HepG2 (cell line): ENCODE data around the gene INO80B. TPM values are rescaled to one million over a fixed set of nuclear protein-coding genes. Genes with fewer than 3 reads are reported as not detected.

ENCODE experiments used
- ARID3A ChIP-seq: IDR thresholded peaks from 2 replicates; pipeline ENCODE4 v1.6.1; 2012; ENCODE audit warnings: low read depth, low read length, improper control_type of control experiment
- DNMT1 ChIP-seq: sonication (generic); formaldehyde crosslinking; IDR thresholded peaks from 2 replicates; pipeline ENCODE4 v1.5.1; 2020; ENCODE audit warnings: mild to moderate bottlenecking, missing genetic modification reagents
- FOXM1 ChIP-seq: sonication (generic); formaldehyde crosslinking; IDR thresholded peaks from 2 replicates; pipeline ENCODE4 v1.5.0; 2020; ENCODE audit warnings: missing genetic modification reagents
- HMGA1 ChIP-seq: sonication (generic); formaldehyde crosslinking; conservative IDR thresholded peaks from 2 replicates; pipeline ENCODE4 v1.4.0; 2020; ENCODE audit warnings: missing genetic modification reagents
- HOXA3 ChIP-seq: sonication (generic); formaldehyde crosslinking; IDR thresholded peaks from 2 replicates; pipeline ENCODE4 v1.5.0; 2020; ENCODE audit warnings: missing genetic modification reagents
- MLX ChIP-seq: IDR thresholded peaks from 2 replicates; pipeline ENCODE4 v1.6.1; 2016
- MYC ChIP-seq: sonication (generic); formaldehyde crosslinking; IDR thresholded peaks from 2 replicates; pipeline ENCODE4 v1.9.0; 2021; ENCODE audit warnings: missing genetic modification reagents, borderline replicate concordance
- MZF1 ChIP-seq: sonication (generic); formaldehyde crosslinking; IDR thresholded peaks from 2 replicates; pipeline ENCODE4 v1.8.1; 2023; ENCODE audit warnings: mild to moderate bottlenecking, missing genetic modification reagents, borderline replicate concordance
- NFKBIZ ChIP-seq: IDR thresholded peaks from 2 replicates; pipeline ENCODE4 v1.6.1; 2018; ENCODE audit warnings: missing genetic modification reagents, missing compliant biosample characterization
- PTBP1 ChIP-seq: fragments of 200-400 bp; formaldehyde crosslinking; IDR thresholded peaks from 2 replicates; pipeline ENCODE4 v1.6.1; 2018; ENCODE audit warnings: low read length, low read depth; ENCODE audit not compliant: poor library complexity, severe bottlenecking
- RAD51 ChIP-seq: fragments of 450-650 bp; IDR thresholded peaks from 2 replicates; pipeline ENCODE4 v1.6.1; 2016; ENCODE audit warnings: borderline replicate concordance
- SOX6 ChIP-seq, 2 experiments: fragments of 450-650 bp in 1 of 2; sonication (generic) in 1 of 2; formaldehyde crosslinking in 1 of 2; IDR thresholded peaks; 2 replicates each; pipeline versions ENCODE4 v1.4.0 to v1.6.1; 2017 to 2020; ENCODE audit warnings: antibody characterized with exemption in 1 of 2, mild to moderate bottlenecking in 1 of 2, missing genetic modification reagents in 1 of 2
- TCF7 ChIP-seq: sonication (generic); IDR thresholded peaks from 2 replicates; pipeline ENCODE4 v1.6.1; 2016; ENCODE audit warnings: antibody characterized with exemption, low read depth
- TP53 ChIP-seq: sonication (generic); formaldehyde crosslinking; conservative IDR thresholded peaks from 2 replicates; pipeline ENCODE4 v1.4.0; 2020; ENCODE audit warnings: missing genetic modification reagents
- XBP1 ChIP-seq: sonication (generic); formaldehyde crosslinking; IDR thresholded peaks from 2 replicates; pipeline ENCODE4 v1.5.0; 2020; ENCODE audit warnings: missing genetic modification reagents
- ZBTB8A ChIP-seq: sonication (generic); formaldehyde crosslinking; IDR thresholded peaks from 2 replicates; pipeline ENCODE4 v1.4.0; 2020; ENCODE audit warnings: mild to moderate bottlenecking, low read depth, missing genetic modification reagents, borderline replicate concordance
- ZC3H4 ChIP-seq: sonication (generic); formaldehyde crosslinking; IDR thresholded peaks from 2 replicates; pipeline ENCODE4 v1.4.0; 2020; ENCODE audit warnings: missing genetic modification reagents, borderline replicate concordance
- ZNF367 ChIP-seq: sonication (generic); formaldehyde crosslinking; IDR thresholded peaks from 2 replicates; pipeline ENCODE4 v1.4.0; 2020; ENCODE audit warnings: missing genetic modification reagents, borderline replicate concordance
- ZNF570 ChIP-seq: sonication (generic); formaldehyde crosslinking; IDR thresholded peaks from 2 replicates; pipeline ENCODE4 v1.4.0; 2020; ENCODE audit warnings: mild to moderate bottlenecking, missing genetic modification reagents, borderline replicate concordance
- ZNF7 ChIP-seq: IDR thresholded peaks from 2 replicates; pipeline ENCODE4 v1.6.1; 2016; ENCODE audit warnings: missing biosample characterization, missing genetic modification reagents
- ZNF780A ChIP-seq: sonication (generic); formaldehyde crosslinking; IDR thresholded peaks from 2 replicates; pipeline ENCODE4 v1.8.0; 2022; ENCODE audit warnings: mild to moderate bottlenecking, missing genetic modification reagents, moderate library complexity
- ZNF782 ChIP-seq: sonication (generic); formaldehyde crosslinking; IDR thresholded peaks from 2 replicates; pipeline ENCODE4 v1.4.0; 2020; ENCODE audit warnings: missing genetic modification reagents, mild to moderate bottlenecking, borderline replicate concordance
- polyA plus RNA-seq, 8 experiments: library from polyadenylated mRNA; depleted of rRNA in 3 of 8; stranded (reverse) in 7 of 8; unstranded in 1 of 8; fragments of >200 nt; fragmentation: Illumina TruSeq in 4 of 8; extraction: Trizol in 4 of 8; gene quantifications; 2 replicates each; pipeline versions ENCODE4 v1.2.1 to v1.2.3, GENCODE V29; 2011 to 2016; ENCODE audit warnings: low read depth in 4 of 8, missing spikeins in 1 of 8, mixed read lengths in 1 of 8; ENCODE audit not compliant: insufficient read depth in 1 of 8
- total RNA-seq, 5 experiments: library from RNA; depleted of rRNA; stranded (reverse); fragments of >200 nt; fragmentation: Illumina TruSeq; extraction: Trizol; gene quantifications; 2 replicates each; pipeline ENCODE4 v1.2.3, GENCODE V29; 2016; ENCODE audit warnings: low read depth in 1 of 5
- TF ChIP-seq, protein P1 (sequence below): sonication (generic); formaldehyde crosslinking; IDR thresholded peaks from 2 replicates; pipeline ENCODE4 v1.5.1; 2020; ENCODE audit warnings: mild to moderate bottlenecking, missing genetic modification reagents, moderate library complexity
- TF ChIP-seq, protein P2 (sequence below): sonication (generic); formaldehyde crosslinking; IDR thresholded peaks from 2 replicates; pipeline ENCODE4 v1.4.0; 2020; ENCODE audit warnings: low read depth, missing genetic modification reagents

The INO80B gene
- total and polyA plus RNA-seq, 2 of the 13 experiments (the other 11 are each of a cell fraction or from before 2014, with no cell fraction given), result 6.2 to 14.5 TPM

- no peak for TF ChIP-seq MLX (CRISPR knock-in tag)
- TF ChIP-seq RAD51, result no peak
- no peak for TF ChIP-seq HMGA1
- no peak for TF ChIP-seq ZNF367 (CRISPR knock-in tag)
- no peak for TF ChIP-seq ZC3H4 (CRISPR knock-in tag)
- no peak for TF ChIP-seq SOX6 (IDR thresholded peaks at IDR 0.05)
- peak; percentile 48; the same call in 1 of the 2 replicates for TF ChIP-seq SOX6 (CRISPR knock-in tag; IDR thresholded peaks at IDR 0.05)
- TF ChIP-seq ZNF7 (CRISPR knock-in tag), result no peak
- no peak for TF ChIP-seq MZF1 (CRISPR knock-in tag)
- peak; percentile 54; the same call in 1 of the 2 replicates for TF ChIP-seq HOXA3
- TF ChIP-seq DNMT1 (CRISPR knock-in tag), result no peak
- TF ChIP-seq, protein P1, sequence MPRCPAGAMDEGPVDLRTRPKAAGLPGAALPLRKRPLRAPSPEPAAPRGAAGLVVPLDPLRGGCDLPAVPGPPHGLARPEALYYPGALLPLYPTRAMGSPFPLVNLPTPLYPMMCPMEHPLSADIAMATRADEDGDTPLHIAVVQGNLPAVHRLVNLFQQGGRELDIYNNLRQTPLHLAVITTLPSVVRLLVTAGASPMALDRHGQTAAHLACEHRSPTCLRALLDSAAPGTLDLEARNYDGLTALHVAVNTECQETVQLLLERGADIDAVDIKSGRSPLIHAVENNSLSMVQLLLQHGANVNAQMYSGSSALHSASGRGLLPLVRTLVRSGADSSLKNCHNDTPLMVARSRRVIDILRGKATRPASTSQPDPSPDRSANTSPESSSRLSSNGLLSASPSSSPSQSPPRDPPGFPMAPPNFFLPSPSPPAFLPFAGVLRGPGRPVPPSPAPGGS (CRISPR knock-in tag), result no peak
- peak; percentile 24; the same call in 1 of the 2 replicates for TF ChIP-seq MYC (CRISPR knock-in tag)
- TF ChIP-seq TCF7, result peak; percentile 51; the same call in 1 of the 2 replicates
- no peak for TF ChIP-seq ZNF780A (CRISPR knock-in tag)
- TF ChIP-seq ZNF570 (CRISPR knock-in tag), result no peak
- no peak for TF ChIP-seq TP53 (CRISPR knock-in tag)
- no peak for TF ChIP-seq PTBP1
- TF ChIP-seq ARID3A, result no peak
- no peak for TF ChIP-seq FOXM1 (CRISPR knock-in tag)
- TF ChIP-seq ZBTB8A (CRISPR knock-in tag), result no peak
- no peak for TF ChIP-seq XBP1 (CRISPR knock-in tag)
- TF ChIP-seq, protein P2, sequence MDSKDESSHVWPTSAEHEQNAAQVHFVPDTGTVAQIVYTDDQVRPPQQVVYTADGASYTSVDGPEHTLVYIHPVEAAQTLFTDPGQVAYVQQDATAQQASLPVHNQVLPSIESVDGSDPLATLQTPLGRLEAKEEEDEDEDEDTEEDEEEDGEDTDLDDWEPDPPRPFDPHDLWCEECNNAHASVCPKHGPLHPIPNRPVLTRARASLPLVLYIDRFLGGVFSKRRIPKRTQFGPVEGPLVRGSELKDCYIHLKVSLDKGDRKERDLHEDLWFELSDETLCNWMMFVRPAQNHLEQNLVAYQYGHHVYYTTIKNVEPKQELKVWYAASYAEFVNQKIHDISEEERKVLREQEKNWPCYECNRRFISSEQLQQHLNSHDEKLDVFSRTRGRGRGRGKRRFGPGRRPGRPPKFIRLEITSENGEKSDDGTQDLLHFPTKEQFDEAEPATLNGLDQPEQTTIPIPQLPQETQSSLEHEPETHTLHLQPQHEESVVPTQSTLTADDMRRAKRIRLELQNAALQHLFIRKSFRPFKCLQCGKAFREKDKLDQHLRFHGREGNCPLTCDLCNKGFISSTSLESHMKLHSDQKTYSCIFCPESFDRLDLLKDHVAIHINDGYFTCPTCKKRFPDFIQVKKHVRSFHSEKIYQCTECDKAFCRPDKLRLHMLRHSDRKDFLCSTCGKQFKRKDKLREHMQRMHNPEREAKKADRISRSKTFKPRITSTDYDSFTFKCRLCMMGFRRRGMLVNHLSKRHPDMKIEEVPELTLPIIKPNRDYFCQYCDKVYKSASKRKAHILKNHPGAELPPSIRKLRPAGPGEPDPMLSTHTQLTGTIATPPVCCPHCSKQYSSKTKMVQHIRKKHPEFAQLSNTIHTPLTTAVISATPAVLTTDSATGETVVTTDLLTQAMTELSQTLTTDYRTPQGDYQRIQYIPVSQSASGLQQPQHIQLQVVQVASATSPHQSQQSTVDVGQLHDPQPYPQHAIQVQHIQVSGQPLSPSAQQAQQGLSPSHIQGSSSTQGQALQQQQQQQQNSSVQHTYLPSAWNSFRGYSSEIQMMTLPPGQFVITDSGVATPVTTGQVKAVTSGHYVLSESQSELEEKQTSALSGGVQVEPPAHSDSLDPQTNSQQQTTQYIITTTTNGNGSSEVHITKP (CRISPR knock-in tag), result no peak
- TF ChIP-seq NFKBIZ (CRISPR knock-in tag), result no peak
- TF ChIP-seq ZNF782 (CRISPR knock-in tag), result no peak
Measured at GRCh38 chr2:74413001-74413698, 41.7 kb upstream of the INO80B start (continued).
